OCI-LY3 (cell line): ENCODE measurements around the gene ABCB10.

ENCODE experiments used
- H2AFZ ChIP-seq: fragments of 200-600, 300-600 bp; shearing (Covaris generic); 2 replicates; pipeline ENCODE4 v1.6.0; 2014; ENCODE audit warnings: antibody characterized with exemption, low read depth, low read length
- H3K27ac ChIP-seq: fragments of 200-600, 300-600 bp; sonication (generic); 2 replicates; pipeline ENCODE4 v1.5.1; 2014; ENCODE audit warnings: mild to moderate bottlenecking, low read length, moderate library complexity, mixed read lengths
- H3K27me3 ChIP-seq: fragments of 200-600, 300-600 bp; sonication (generic); 2 replicates; pipeline ENCODE4 v1.6.1; 2014; ENCODE audit warnings: low read depth, low read length, mixed read lengths
- H3K36me3 ChIP-seq: fragments of 200-600, 300-600 bp; sonication (generic); replicated peaks from 2 replicates; pipeline ENCODE3; 2014; ENCODE audit warnings: low read depth, low read length, mixed read lengths
- H3K4me1 ChIP-seq: fragments of 300-600, 200-600 bp; sonication (generic); 2 replicates; pipeline ENCODE4 v1.6.1; 2014; ENCODE audit warnings: low read length, mixed read lengths
- H3K4me2 ChIP-seq: fragments of 200-600, 300-600 bp; sonication (generic); 2 replicates; pipeline ENCODE4 v1.6.1; 2014; ENCODE audit warnings: low read length, mixed read lengths
- H3K4me3 ChIP-seq: fragments of 300-600, 200-600 bp; sonication (generic); 2 replicates; pipeline ENCODE4 v1.5.1; 2014; ENCODE audit warnings: antibody characterized with exemption, mild to moderate bottlenecking, low read length, moderate library complexity
- H3K79me2 ChIP-seq: fragments of 300-600, 200-600 bp; shearing (Covaris generic); 2 replicates; pipeline ENCODE4 v1.6.1; 2014; ENCODE audit warnings: mild to moderate bottlenecking, low read length, mixed read lengths
- H3K9ac ChIP-seq: fragments of 300-600, 200-600 bp; shearing (Covaris generic); 2 replicates; pipeline ENCODE4 v1.6.0; 2014; ENCODE audit warnings: mild to moderate bottlenecking, low read length, moderate library complexity
- H3K9me3 ChIP-seq: fragments of 200-600, 300-600 bp; shearing (Covaris generic); 2 replicates; pipeline ENCODE4 v1.6.1; 2014; ENCODE audit warnings: low read length, mixed read lengths; ENCODE audit not compliant: insufficient read depth
- H4K20me1 ChIP-seq: fragments of 200-600, 300-600 bp; sonication (generic); 2 replicates; pipeline ENCODE4 v1.6.1; 2016; ENCODE audit warnings: low read length, mixed read lengths; ENCODE audit not compliant: insufficient read depth
- EZH2phosphoT487 ChIP-seq: fragments of 200-600 bp; shearing (Covaris generic); IDR thresholded peaks from 2 replicates; pipeline ENCODE4 v1.6.1; 2018; ENCODE audit warnings: antibody characterized with exemption, mixed run types, low read depth
- TF ChIP-seq, protein P1 (sequence below): fragments of 200-600, 300-600 bp; sonication (generic); IDR thresholded peaks from 2 replicates; pipeline ENCODE4 v1.5.1; 2014; ENCODE audit warnings: antibody characterized with exemption, low read length, low read depth

Gene ABCB10

DNA sequence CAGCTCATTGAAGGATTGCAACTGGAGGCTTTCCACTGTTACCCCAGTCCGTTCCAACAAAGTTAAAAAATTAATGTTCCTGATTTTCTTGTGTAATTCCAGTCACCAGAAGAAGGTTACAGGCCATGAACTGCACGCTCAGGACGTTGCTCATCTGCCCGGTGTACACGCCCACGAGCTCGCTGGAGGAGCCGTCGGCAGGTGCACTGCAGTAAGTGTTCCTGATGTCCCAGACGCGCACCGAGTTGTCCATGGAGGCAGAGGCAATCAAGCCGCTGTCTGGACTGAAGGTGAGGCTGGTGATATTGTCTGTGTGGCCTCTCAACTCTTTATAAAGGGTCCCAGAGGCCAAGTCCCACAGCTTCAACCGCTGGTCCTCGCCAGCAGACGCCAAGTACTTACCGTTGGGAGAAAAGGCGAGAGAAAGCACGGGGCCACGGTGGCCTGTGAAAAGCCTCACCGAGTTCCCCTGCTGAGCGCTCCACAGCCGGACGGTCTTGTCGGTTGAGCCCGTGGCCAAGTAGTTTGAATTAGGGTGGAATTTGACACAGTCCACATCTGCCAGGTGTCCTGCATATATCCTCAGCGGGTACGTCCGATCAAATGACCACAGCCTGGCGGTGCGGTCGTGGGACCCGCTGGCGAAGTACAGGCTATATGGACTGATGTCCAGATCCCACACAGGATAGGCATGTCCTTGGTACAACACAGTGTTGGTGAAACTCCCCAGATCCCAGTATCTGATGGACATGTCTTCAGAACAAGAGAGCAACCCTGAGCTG lies 35.9 kb upstream of the ABCB10 start:
- no peak overlapping the region for H3K27ac ChIP-seq
- H3K9ac ChIP-seq: no peak overlapping the region
- no peak for TF ChIP-seq EZH2phosphoT487
- TF ChIP-seq, protein P1, sequence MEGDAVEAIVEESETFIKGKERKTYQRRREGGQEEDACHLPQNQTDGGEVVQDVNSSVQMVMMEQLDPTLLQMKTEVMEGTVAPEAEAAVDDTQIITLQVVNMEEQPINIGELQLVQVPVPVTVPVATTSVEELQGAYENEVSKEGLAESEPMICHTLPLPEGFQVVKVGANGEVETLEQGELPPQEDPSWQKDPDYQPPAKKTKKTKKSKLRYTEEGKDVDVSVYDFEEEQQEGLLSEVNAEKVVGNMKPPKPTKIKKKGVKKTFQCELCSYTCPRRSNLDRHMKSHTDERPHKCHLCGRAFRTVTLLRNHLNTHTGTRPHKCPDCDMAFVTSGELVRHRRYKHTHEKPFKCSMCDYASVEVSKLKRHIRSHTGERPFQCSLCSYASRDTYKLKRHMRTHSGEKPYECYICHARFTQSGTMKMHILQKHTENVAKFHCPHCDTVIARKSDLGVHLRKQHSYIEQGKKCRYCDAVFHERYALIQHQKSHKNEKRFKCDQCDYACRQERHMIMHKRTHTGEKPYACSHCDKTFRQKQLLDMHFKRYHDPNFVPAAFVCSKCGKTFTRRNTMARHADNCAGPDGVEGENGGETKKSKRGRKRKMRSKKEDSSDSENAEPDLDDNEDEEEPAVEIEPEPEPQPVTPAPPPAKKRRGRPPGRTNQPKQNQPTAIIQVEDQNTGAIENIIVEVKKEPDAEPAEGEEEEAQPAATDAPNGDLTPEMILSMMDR: no peak
- peaks cover 27% of the 10 kb centered on the region for H3K36me3 ChIP-seq
- no peaks in the 10 kb centered on the region for H3K9me3 ChIP-seq
- H4K20me1 ChIP-seq: peaks cover 6% of the 10 kb centered on the region; the same call in 1 of the 2 replicates
- H3K79me2 ChIP-seq: peaks cover 5% of the 10 kb centered on the region
- H3K4me3 ChIP-seq: no peak overlapping the region
- no peaks in the 10 kb centered on the region for H3K4me1 ChIP-seq
- H2AFZ ChIP-seq: no peak overlapping the region
- no peak overlapping the region for H3K4me2 ChIP-seq
- no peaks in the 10 kb centered on the region for H3K27me3 ChIP-seq

DNA sequence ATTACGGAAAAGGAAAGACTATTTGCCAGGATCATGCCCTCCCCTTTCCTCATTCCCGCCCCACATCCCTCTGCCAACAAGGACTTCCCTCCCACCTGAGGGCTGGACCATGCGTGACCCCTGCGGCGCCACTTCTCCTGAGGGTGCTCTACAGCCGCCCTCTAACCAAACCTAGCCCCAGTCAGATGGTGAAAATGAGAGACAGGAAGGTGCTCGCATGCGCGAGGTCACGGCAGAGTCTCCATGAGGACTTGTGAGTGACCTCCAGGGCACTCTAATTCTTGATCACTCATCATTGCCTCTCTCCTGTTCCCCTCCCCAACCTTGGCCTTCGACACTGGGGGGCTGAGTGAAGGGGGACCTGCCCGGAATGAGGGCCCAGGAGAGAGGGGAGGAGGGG lies 35.3 kb upstream of the ABCB10 start:
- Histone ChIP-seq H3K4me1 (no peaks in the 10 kb centered on the region), H3K9me3 (no peaks in the 10 kb centered on the region), H3K4me3 (no peak overlapping the region), H3K27me3 (no peaks in the 10 kb centered on the region), H3K9ac (no peak overlapping the region), H3K36me3 (peaks cover 22% of the 10 kb centered on the region), H3K79me2 (peaks cover 5% of the 10 kb centered on the region), H3K27ac (no peak overlapping the region), H3K4me2 (no peak overlapping the region), H4K20me1 (0 out of 2 replicates have a peak, but pooled peaks cover 4% of the 10 kb centered on the region), H2AFZ (no peak overlapping the region)
- TF ChIP-seq, protein P1: no peak
- TF ChIP-seq EZH2phosphoT487: no peak

DNA sequence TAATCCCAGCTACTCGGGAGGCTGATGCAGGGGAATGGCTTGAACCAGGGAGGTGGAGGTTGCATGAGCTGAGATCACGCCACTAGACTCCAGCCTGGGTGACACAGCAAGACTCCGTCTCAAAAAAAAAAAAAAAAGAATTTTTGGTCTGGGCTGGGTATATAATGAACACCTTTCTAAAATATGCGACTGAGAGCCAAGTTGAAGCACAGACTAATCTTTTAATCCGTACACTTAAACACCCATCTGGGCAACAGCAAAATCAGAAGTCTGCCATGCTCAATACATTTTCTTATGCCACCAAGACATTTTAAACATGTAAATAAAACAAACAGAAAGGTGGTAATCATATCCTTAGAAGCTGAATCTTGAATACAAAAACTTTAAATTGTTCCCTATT lies 31.6 kb upstream of the ABCB10 start:
- no peaks in the 10 kb centered on the region for H3K9me3 ChIP-seq
- TF ChIP-seq EZH2phosphoT487: no peak
- TF ChIP-seq, protein P1: no peak
- no peak overlapping the region for H3K4me3 ChIP-seq
- H2AFZ ChIP-seq: no peak overlapping the region
- no peaks in the 10 kb centered on the region for H3K79me2 ChIP-seq
- H3K4me1 ChIP-seq: no peaks in the 10 kb centered on the region
- H3K36me3 ChIP-seq: peaks cover 16% of the 10 kb centered on the region
- H3K9ac ChIP-seq: no peak overlapping the region
- H3K27ac ChIP-seq: no peak overlapping the region
- no peaks in the 10 kb centered on the region for H3K27me3 ChIP-seq
- H3K4me2 ChIP-seq: no peak overlapping the region
- H4K20me1 ChIP-seq: no peaks in the 10 kb centered on the region

DNA sequence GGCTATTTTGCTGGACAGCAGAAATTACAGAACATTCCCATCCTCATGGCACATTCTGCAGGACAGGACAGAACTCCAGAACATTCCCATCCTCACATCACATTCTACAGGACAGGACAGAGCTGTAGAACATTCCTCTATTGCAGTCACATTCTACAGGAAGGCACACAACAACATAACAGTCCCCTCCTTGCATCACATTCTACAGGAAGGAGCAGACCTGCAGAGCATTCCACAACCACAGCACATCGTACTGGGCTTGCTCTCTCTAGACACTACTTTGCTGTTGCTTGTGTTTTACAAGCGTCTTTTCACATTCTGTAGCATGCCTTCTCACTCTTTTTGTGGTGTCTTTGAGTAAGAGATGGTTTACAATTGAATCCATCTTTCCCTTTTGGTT lies 26.8 kb upstream of the ABCB10 start:
- no peaks in the 10 kb centered on the region for H3K27me3 ChIP-seq
- no peak overlapping the region for H3K9ac ChIP-seq
- no peaks in the 10 kb centered on the region for H3K9me3 ChIP-seq
- TF ChIP-seq, protein P1: no peak
- no peak for TF ChIP-seq EZH2phosphoT487
- no peaks in the 10 kb centered on the region for H3K4me1 ChIP-seq
- no peaks in the 10 kb centered on the region for H3K79me2 ChIP-seq
- H2AFZ ChIP-seq: no peak overlapping the region
- no peak overlapping the region for H3K4me2 ChIP-seq
- no peak overlapping the region for H3K27ac ChIP-seq
- H3K36me3 ChIP-seq: no peaks in the 10 kb centered on the region
- no peaks in the 10 kb centered on the region for H4K20me1 ChIP-seq
- no peak overlapping the region for H3K4me3 ChIP-seq
